ENCODE results near the gene COX6B2. TPM values are rescaled to one million over a fixed set of nuclear protein-coding genes. Genes with fewer than 3 reads are reported as not detected.
A peak's percentile ranks its signal among the peaks of the same experiment; 100 is the strongest.

COX6B2 gene
- total RNA-seq, 1 donor from 2014 or later, result not detected

DNA sequence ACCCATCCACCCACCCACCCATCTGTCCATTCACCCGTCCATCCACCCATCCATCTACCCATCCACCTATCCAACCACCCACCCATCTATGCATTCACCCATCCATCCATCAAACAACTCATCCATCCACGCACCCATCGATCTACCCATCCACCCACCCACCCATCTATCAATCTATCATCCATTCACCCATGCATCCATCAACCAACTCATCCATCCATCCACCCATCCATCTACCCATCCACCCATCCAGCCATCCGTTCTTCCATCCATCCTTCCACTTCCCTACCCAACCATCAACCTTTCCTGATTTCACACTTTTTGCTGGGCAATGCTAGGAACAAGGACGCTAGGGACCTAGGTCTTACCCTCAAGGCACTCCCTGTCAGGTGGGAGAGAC, 27.5 kb upstream of the COX6B2 start:
- Mint-ChIP-seq H3K36me3 (ENCODE audit: low read depth, unreplicated experiment) (peaks cover 7% of the 10 kb centered on the region), H3K4me1 (ENCODE audit: unreplicated experiment) (peaks cover 19% of the 10 kb centered on the region), H3K4me3 (ENCODE audit: unreplicated experiment) (peak overlapping the region; percentile 13)

DNA sequence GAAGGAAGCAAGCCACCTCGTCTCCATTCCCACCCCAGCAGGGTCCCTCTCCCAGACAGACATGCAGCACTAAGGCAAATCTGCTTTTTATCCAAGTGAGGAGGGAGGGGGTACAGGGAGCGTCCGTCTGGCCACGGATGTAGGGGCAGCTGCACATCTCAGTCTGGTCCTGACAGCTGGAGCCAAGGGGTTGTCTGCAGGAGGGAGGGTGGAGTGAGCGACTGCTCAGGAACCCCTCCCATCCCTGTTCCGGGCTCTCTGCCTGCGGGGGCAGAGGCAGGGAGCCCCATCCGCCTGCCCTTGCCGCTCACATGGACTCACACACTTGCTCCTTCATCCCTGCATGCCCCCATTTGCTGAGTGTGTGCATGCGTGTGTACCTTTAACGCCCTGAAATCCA, 24.7 kb upstream of the COX6B2 start:
- no peaks in the 10 kb centered on the region for H3K36me3 Mint-ChIP-seq (ENCODE audit: low read depth, unreplicated experiment)
- no peak overlapping the region for H3K27ac Mint-ChIP-seq (ENCODE audit: unreplicated experiment)
- TF ChIP-seq, protein P1, sequence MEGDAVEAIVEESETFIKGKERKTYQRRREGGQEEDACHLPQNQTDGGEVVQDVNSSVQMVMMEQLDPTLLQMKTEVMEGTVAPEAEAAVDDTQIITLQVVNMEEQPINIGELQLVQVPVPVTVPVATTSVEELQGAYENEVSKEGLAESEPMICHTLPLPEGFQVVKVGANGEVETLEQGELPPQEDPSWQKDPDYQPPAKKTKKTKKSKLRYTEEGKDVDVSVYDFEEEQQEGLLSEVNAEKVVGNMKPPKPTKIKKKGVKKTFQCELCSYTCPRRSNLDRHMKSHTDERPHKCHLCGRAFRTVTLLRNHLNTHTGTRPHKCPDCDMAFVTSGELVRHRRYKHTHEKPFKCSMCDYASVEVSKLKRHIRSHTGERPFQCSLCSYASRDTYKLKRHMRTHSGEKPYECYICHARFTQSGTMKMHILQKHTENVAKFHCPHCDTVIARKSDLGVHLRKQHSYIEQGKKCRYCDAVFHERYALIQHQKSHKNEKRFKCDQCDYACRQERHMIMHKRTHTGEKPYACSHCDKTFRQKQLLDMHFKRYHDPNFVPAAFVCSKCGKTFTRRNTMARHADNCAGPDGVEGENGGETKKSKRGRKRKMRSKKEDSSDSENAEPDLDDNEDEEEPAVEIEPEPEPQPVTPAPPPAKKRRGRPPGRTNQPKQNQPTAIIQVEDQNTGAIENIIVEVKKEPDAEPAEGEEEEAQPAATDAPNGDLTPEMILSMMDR (IDR thresholded peaks at IDR 0.05; ENCODE audit: unreplicated experiment), result no peak
- no peaks in the 10 kb centered on the region for H3K4me1 Mint-ChIP-seq (ENCODE audit: unreplicated experiment)
- no peak overlapping the region for H3K4me3 Mint-ChIP-seq (ENCODE audit: unreplicated experiment)
- H3K9me3 Mint-ChIP-seq (ENCODE audit: unreplicated experiment), result no peaks in the 10 kb centered on the region
- H3K27me3 Mint-ChIP-seq (ENCODE audit: unreplicated experiment), result peaks cover 27% of the 10 kb centered on the region
- no peak for DNase-seq (ENCODE audit: low spot score)

More for the DNA sequence above, 27.5 kb upstream of the COX6B2 start:
- DNase-seq (ENCODE audit: low spot score), result no peak
- no peaks in the 10 kb centered on the region for H3K9me3 Mint-ChIP-seq (ENCODE audit: unreplicated experiment)
- H3K27ac Mint-ChIP-seq (ENCODE audit: unreplicated experiment), result no peak overlapping the region
- TF ChIP-seq, protein P1 (IDR thresholded peaks at IDR 0.05; ENCODE audit: unreplicated experiment), result no peak
- H3K27me3 Mint-ChIP-seq (ENCODE audit: unreplicated experiment), result peaks cover 33% of the 10 kb centered on the region

DNA sequence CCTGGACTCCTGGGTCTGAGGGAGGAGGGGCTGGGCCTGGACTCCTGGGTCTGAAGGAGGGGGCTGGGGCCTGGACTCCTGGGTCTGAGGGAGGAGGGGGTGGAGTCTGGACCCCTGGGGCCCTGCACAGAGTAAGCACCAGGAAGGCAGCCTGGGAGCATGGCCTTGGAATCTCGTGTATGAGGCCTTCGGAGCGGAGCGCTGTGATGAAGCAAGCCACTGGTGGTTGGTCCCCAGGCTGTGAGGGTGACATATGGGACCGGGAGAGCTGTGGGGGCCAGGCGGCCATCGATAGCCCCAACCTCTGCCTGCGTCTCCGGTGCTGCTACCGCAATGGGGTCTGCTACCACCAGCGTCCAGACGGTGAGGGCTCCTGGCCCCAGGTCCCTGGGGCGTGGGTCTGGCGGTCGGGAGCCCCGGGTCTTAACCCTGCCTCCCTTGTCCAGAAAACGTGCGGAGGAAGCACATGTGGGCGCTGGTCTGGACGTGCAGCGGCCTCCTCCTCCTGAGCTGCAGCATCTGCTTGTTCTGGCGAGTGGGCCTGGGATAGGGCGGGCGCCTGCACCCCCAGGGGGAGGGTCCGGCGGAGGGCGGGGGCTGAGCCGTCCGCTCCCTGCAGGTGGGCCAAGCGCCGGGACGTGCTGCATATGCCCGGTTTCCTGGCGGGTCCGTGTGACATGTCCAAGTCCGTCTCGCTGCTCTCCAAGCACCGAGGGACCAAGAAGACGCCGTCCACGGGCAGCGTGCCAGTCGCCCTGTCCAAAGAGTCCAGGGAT, 23.0 kb upstream of the COX6B2 start:
- DNase-seq (ENCODE audit: low spot score), result no peak
- TF ChIP-seq, protein P1 (IDR thresholded peaks at IDR 0.05; ENCODE audit: unreplicated experiment), result no peak
- no peaks in the 10 kb centered on the region for H3K36me3 Mint-ChIP-seq (ENCODE audit: low read depth, unreplicated experiment)
- H3K9me3 Mint-ChIP-seq (ENCODE audit: unreplicated experiment), result no peaks in the 10 kb centered on the region
- H3K4me3 Mint-ChIP-seq (ENCODE audit: unreplicated experiment), result no peak overlapping the region
- H3K27me3 Mint-ChIP-seq (ENCODE audit: unreplicated experiment), result peaks cover 22% of the 10 kb centered on the region
- H3K4me1 Mint-ChIP-seq (ENCODE audit: unreplicated experiment), result peaks cover 3% of the 10 kb centered on the region
- no peak overlapping the region for H3K27ac Mint-ChIP-seq (ENCODE audit: unreplicated experiment)

DNA sequence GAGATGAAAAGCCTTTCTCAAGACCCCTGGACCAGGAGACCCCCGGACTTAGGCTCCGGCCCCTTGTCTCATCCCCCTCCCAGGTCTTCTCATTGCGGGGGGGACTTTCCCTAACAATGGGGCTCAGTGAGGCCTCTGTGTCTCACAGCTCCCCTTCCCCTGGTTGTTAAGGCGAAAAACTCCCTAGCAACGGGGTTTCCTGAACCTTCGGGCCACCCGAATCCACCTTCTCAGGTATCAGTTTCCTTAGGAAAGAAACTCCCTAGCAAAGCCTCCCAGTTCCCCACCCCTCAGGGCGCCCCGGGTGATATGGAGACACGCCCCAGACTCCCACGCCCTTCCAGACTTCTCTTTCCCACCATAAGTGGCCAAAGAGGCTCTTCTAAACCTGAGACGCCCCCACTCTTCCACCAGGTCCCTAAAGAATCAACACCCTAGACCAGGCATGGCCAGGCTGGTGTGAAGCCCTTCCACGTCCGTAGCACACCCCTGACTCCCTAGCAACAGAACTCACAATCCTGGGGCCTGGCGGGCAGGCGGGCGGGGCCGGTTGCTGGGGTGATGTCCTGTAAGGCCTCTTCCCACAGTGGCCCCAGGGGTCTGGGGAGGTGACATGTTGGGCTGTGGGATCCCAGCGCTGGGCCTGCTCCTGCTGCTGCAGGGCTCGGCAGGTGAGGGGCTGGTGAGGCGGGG, 21.9 kb upstream of the COX6B2 start, which contains the start of gene TMEM190:
TMEM190 (plus strand) TSS at position 586 of the 693 bp plus-strand sequence; CDS start at position 614, 28 bp downstream.
- no peaks in the 10 kb centered on the region for H3K9me3 Mint-ChIP-seq (ENCODE audit: unreplicated experiment)
- no peak within 1 kb of the TSS for H3K4me3 Mint-ChIP-seq (ENCODE audit: unreplicated experiment)
- TF ChIP-seq, protein P1 (IDR thresholded peaks at IDR 0.05; ENCODE audit: unreplicated experiment), result no peak
- H3K4me1 Mint-ChIP-seq (ENCODE audit: unreplicated experiment), result peaks cover 3% of the 10 kb centered on the region
- no peak within 1 kb of the TSS for H3K27ac Mint-ChIP-seq (ENCODE audit: unreplicated experiment)
- H3K36me3 Mint-ChIP-seq (ENCODE audit: low read depth, unreplicated experiment), result no peaks in the 10 kb centered on the region
- no peak for DNase-seq (ENCODE audit: low spot score)
- H3K27me3 Mint-ChIP-seq (ENCODE audit: unreplicated experiment), result peaks cover 16% of the 10 kb centered on the region
